Endothelial cell (in vitro differentiated cells): Measurements from ENCODE around the gene CRTC3. TPM values are rescaled to one million over a fixed set of nuclear protein-coding genes. Genes with fewer than 3 reads are reported as not detected.
"Not testable (repeated sequence)": the region's sequence is repeated elsewhere in the genome, so short reads cannot be mapped to it uniquely, and the experiment has no call there.

ENCODE experiments used
- DNase-seq: peaks from one replicate; pipeline ENCODE4 v3.0.0; 2021; ENCODE audit warnings: low spot score
- H3K27ac Mint-ChIP-seq: one replicate; pipeline ENCODE4 v1.8.0; 2021; ENCODE audit warnings: mixed read lengths, inconsistent platforms; ENCODE audit not compliant: unreplicated experiment
- H3K27me3 Mint-ChIP-seq: one replicate; pipeline ENCODE4 v1.8.0; 2021; ENCODE audit warnings: mild to moderate bottlenecking, moderate library complexity, mixed read lengths, inconsistent platforms; ENCODE audit not compliant: unreplicated experiment
- H3K36me3 Mint-ChIP-seq: one replicate; pipeline ENCODE4 v1.8.0; 2021; ENCODE audit warnings: mild to moderate bottlenecking, low read depth, mixed read lengths, inconsistent platforms; ENCODE audit not compliant: unreplicated experiment
- H3K4me1 Mint-ChIP-seq: one replicate; pipeline ENCODE4 v1.8.0; 2021; ENCODE audit warnings: mild to moderate bottlenecking, mixed read lengths, inconsistent platforms; ENCODE audit not compliant: unreplicated experiment
- H3K4me3 Mint-ChIP-seq: one replicate; pipeline ENCODE4 v1.8.0; 2021; ENCODE audit warnings: mild to moderate bottlenecking, mixed read lengths, inconsistent platforms; ENCODE audit not compliant: unreplicated experiment
- H3K9me3 Mint-ChIP-seq: one replicate; pipeline ENCODE4 v1.8.0; 2021; ENCODE audit warnings: mixed read lengths, inconsistent platforms; ENCODE audit not compliant: unreplicated experiment
- CTCF ChIP-seq: fragments of 200-600 bp; sonication (generic); IDR thresholded peaks from one replicate; pipeline ENCODE4 v1.5.0; 2021; ENCODE audit warnings: antibody characterized with exemption; ENCODE audit not compliant: unreplicated experiment
- total RNA-seq: library from RNA; stranded (reverse); fragmentation: NEBNext Ultra II Directional; extraction: Animal tissue kit (Norgen Biotek cat#: 25700); gene quantifications from one replicate; pipeline ENCODE4 v1.2.1, GENCODE V29; 2021; ENCODE audit not compliant: unreplicated experiment

The CRTC3 gene
- total RNA-seq, 1 donor from 2014 or later = 27.1 TPM

GRCh38 chr15:90660195-90660998 lies 130.7 kb downstream of the CRTC3 start:
- Mint-ChIP-seq H3K4me3 (no peak overlapping the region), H3K27ac (no peak overlapping the region)
- DNase-seq = no peak

GRCh38 chr15:90660999-90661330 lies 131.2 kb downstream of the CRTC3 start:
- H3K4me1 Mint-ChIP-seq, H3K36me3 Mint-ChIP-seq, DNase-seq, H3K9me3 Mint-ChIP-seq, H3K27ac Mint-ChIP-seq, H3K4me3 Mint-ChIP-seq, H3K27me3 Mint-ChIP-seq: not testable (repeated sequence)

More at GRCh38 chr15:90660195-90660998, 130.7 kb downstream of the CRTC3 start:
- TF ChIP-seq CTCF = no peak
- no peaks in the 10 kb centered on the region for H3K9me3 Mint-ChIP-seq
- H3K36me3 Mint-ChIP-seq = no peaks in the 10 kb centered on the region
- peaks cover 6% of the 10 kb centered on the region for H3K27me3 Mint-ChIP-seq
- H3K4me1 Mint-ChIP-seq = peaks cover 6% of the 10 kb centered on the region

GRCh38 chr15:90664081-90664461 lies 134.3 kb downstream of the CRTC3 start:
- not testable (repeated sequence) for H3K27ac Mint-ChIP-seq, H3K36me3 Mint-ChIP-seq, DNase-seq, H3K27me3 Mint-ChIP-seq, H3K9me3 Mint-ChIP-seq, H3K4me1 Mint-ChIP-seq
- H3K4me3 Mint-ChIP-seq = peak overlapping the region; percentile 72

GRCh38 chr15:90664650-90665287 lies 135.0 kb downstream of the CRTC3 start:
- Mint-ChIP-seq H3K27ac (peak overlapping the region; percentile 42), H3K36me3 (no peaks in the 10 kb centered on the region), H3K9me3 (no peaks in the 10 kb centered on the region), H3K4me3 (peak overlapping the region; percentile 72), H3K27me3 (peaks cover 9% of the 10 kb centered on the region), H3K4me1 (peaks cover 10% of the 10 kb centered on the region)
- no peak for TF ChIP-seq CTCF
- DNase-seq = peak; percentile 31

- H3K9me3 Mint-ChIP-seq = no peaks in the 10 kb centered on the region
- H3K4me3 Mint-ChIP-seq = peak overlapping the region; percentile 73
- DNase-seq = peak; percentile 31
- no peaks in the 10 kb centered on the region for H3K36me3 Mint-ChIP-seq
- H3K4me1 Mint-ChIP-seq = peaks cover 10% of the 10 kb centered on the region
- peaks cover 9% of the 10 kb centered on the region for H3K27me3 Mint-ChIP-seq
- H3K27ac Mint-ChIP-seq = no peak overlapping the region
- TF ChIP-seq CTCF = no peak
Measured at GRCh38 chr15:90665288-90666134, 135.8 kb downstream of the CRTC3 start.
